C1 segment of cervical spinal cord (tissue), 14 donors: ENCODE measurements around the gene THRB.

ENCODE experiments used
- DNase-seq, 14 donors: peaks; one replicate each; lab custom pipeline; 2025; lab: John Stamatoyannopoulos, UW

The THRB gene

GRCh38 chr3:24494618-24495325 is at the start of gene THRB:
TSS of gene THRB (minus strand) at chr3:24494850.
- peak in 12 of 14 donors; percentile 15 to 80 (median 72) for DNase-seq

- no peak for DNase-seq
Measured at GRCh38 chr3:24541935-24542334, 47.3 kb upstream of the THRB start.

- no peak for DNase-seq
Measured at GRCh38 chr3:24540821-24541220, 46.2 kb upstream of the THRB start.

- DNase-seq, result no peak
Measured at GRCh38 chr3:24539699-24540098, 45.0 kb upstream of the THRB start.

GRCh38 chr3:24538891-24539290 is 44.2 kb upstream of the THRB start:
- no peak for DNase-seq

GRCh38 chr3:24533561-24534193 is 39.0 kb upstream of the THRB start:
- DNase-seq, result no peak

- DNase-seq, result no peak
Measured at GRCh38 chr3:24530471-24530870, 35.8 kb upstream of the THRB start.

- no peak for DNase-seq
Measured at GRCh38 chr3:24529210-24529609, 34.6 kb upstream of the THRB start.

- no peak for DNase-seq
Measured at GRCh38 chr3:24526640-24527212, 32.1 kb upstream of the THRB start.

GRCh38 chr3:24525557-24525956 is 30.9 kb upstream of the THRB start:
- no peak for DNase-seq

GRCh38 chr3:24525022-24525421 is 30.4 kb upstream of the THRB start:
- no peak for DNase-seq

GRCh38 chr3:24523988-24524727 is 29.5 kb upstream of the THRB start:
- DNase-seq, result no peak

- DNase-seq, result no peak
Measured at GRCh38 chr3:24523215-24523614, 28.6 kb upstream of the THRB start.

- peak in 1 of 14 donors; percentile 54 for DNase-seq
Measured at GRCh38 chr3:24522146-24522579, 27.5 kb upstream of the THRB start.

- peak in 9 of 14 donors; percentile 14 to 82 (median 49) for DNase-seq
Measured at GRCh38 chr3:24521420-24522145, 26.9 kb upstream of the THRB start.

GRCh38 chr3:24520976-24521419 is 26.3 kb upstream of the THRB start:
- no peak for DNase-seq

GRCh38 chr3:24520101-24520495 is 25.4 kb upstream of the THRB start:
- no peak for DNase-seq

- DNase-seq, result no peak
Measured at GRCh38 chr3:24519368-24520100, 24.9 kb upstream of the THRB start.

- no peak for DNase-seq
Measured at GRCh38 chr3:24518990-24519367, 24.3 kb upstream of the THRB start.

GRCh38 chr3:24514119-24514518 is 19.5 kb upstream of the THRB start:
- no peak for DNase-seq

- DNase-seq, result no peak
Measured at GRCh38 chr3:24513463-24513862, 18.8 kb upstream of the THRB start.
